Pancreas (tissue), 10 donors: ENCODE results near the gene DOCK10. TPM values are rescaled to one million over a fixed set of nuclear protein-coding genes. Genes with fewer than 3 reads are reported as not detected.

Experiments
- ATAC-seq, 4 donors: fragments of 200-7000 bp; cut with Tn5 transposase; one replicate each; pipeline versions ENCODE4 v1.8.0 to v1.9.1; 2020; ENCODE audit warnings: mild to moderate bottlenecking in 4 of 4, moderate library complexity in 4 of 4
- DNase-seq, 6 donors: peaks; one replicate each; pipeline ENCODE4 v3.0.0-alpha.2; 2020
- FAIRE-seq: peaks from 2 replicates; lab custom pipeline; 2012; peaks lifted over from hg19 to GRCh38; lab: Jason Lieb, UNC
- H3K27ac ChIP-seq, 4 donors: fragments of 200-600 bp; sonication (generic); 1 replicate in 3 of 4; 2 replicates in 1 of 4; pipeline versions ENCODE4 v1.5.0 to v1.8.0; 2020
- H3K27me3 ChIP-seq, 4 donors: fragments of 200-600 bp; one replicate each; pipeline ENCODE4 v1.8.0; 2021
- H3K36me3 ChIP-seq, 3 donors: fragments of 200-600 bp; sonication (generic) in 1 of 3; one replicate each; pipeline versions ENCODE4 v1.5.0 to v1.8.0; 2020 to 2021
- H3K4me1 ChIP-seq, 3 donors: fragments of 200-600 bp; one replicate each; pipeline ENCODE4 v1.8.0; 2021
- H3K4me3 ChIP-seq, 4 donors: fragments of 200-600 bp; sonication (generic) in 2 of 4; one replicate each; pipeline versions ENCODE4 v1.5.0 to v1.8.0; 2020 to 2021
- H3K9me3 ChIP-seq, 4 donors: fragments of 200-600 bp; one replicate each; pipeline ENCODE4 v1.8.0; 2021
- WGBS, 2 donors: extraction: QIAGEN DNeasy Blood & Tissue Kit; methylation state at CpG; one replicate each; pipeline ENCODE4 v1.1.7; 2013; 5-methylcytosine and 5-hydroxymethylcytosine counted together
- intact Hi-C, 3 donors: fragments of 100-400 bp; cut with DNase I; formaldehyde crosslinking; loops; one replicate each; pipeline versions ENCODE4 v1.11.1 to v1.14.2; 2022
- polyA plus RNA-seq, 2 donors: library from polyadenylated mRNA; stranded (reverse); fragments of 200-250 nt; gene quantifications; one replicate each; pipeline ENCODE4 v1.2.3, GENCODE V29; 2013
- total RNA-seq, 6 donors: library from RNA; stranded (reverse); fragmentation: NEBNext Ultra II Directional in 4 of 6; extraction: Animal tissue kit (Norgen Biotek cat#: 25700) in 4 of 6; gene quantifications; one replicate each; pipeline versions ENCODE4 v1.2.1 to v1.2.4, GENCODE V29; 2021 to 2023
- TF ChIP-seq, protein P1 (sequence below), 4 donors: fragments of 200-600 bp; sonication (generic) in 3 of 4; IDR thresholded peaks; one replicate each; pipeline versions ENCODE4 v1.5.0 to v1.8.0; 2021; ENCODE audit warnings: antibody characterized with exemption in 4 of 4
- donor health status: healthy with polysubstance abuse.
- donor health status: DM: no; HTN: no; CAD: no; lungs with moderate emphysema.
- donor health status: DM: no; HTN: no; CAD: no.
- donor health status: control.
- donor health status: control.
- donor health status: Bipolar disorder and iron deficiency.
- donor health status: DM: yes; HTN: yes; CAD: no.
- donor health status: DM: no; HTN: no; CAD: no.
- donor health status: DM: no; HTN: no; CAD: no.
- donor health status: DM: yes; HTN: yes; CAD: no.

The DOCK10 gene
- total and polyA plus RNA-seq, 8 donors = 0.95 to 16.3 (median 2.7) TPM

- Histone ChIP-seq H3K27me3 (no peaks in the 10 kb centered on the region), H3K27ac (no peak overlapping the region), H3K4me1 (no peaks in the 10 kb centered on the region), H3K36me3 (no peaks in the 10 kb centered on the region), H3K9me3 (no peaks in the 10 kb centered on the region), H3K4me3 (no peak overlapping the region)
- TF ChIP-seq, protein P1, sequence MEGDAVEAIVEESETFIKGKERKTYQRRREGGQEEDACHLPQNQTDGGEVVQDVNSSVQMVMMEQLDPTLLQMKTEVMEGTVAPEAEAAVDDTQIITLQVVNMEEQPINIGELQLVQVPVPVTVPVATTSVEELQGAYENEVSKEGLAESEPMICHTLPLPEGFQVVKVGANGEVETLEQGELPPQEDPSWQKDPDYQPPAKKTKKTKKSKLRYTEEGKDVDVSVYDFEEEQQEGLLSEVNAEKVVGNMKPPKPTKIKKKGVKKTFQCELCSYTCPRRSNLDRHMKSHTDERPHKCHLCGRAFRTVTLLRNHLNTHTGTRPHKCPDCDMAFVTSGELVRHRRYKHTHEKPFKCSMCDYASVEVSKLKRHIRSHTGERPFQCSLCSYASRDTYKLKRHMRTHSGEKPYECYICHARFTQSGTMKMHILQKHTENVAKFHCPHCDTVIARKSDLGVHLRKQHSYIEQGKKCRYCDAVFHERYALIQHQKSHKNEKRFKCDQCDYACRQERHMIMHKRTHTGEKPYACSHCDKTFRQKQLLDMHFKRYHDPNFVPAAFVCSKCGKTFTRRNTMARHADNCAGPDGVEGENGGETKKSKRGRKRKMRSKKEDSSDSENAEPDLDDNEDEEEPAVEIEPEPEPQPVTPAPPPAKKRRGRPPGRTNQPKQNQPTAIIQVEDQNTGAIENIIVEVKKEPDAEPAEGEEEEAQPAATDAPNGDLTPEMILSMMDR (IDR thresholded peaks at IDR 0.05) = no peak
- 9 to 16% methylated on average over 1 of the region's 1 CpG for WGBS, 2 donors
- intact Hi-C loops = no loop called here
- ATAC-seq (no peak), DNase-seq (no peak), FAIRE-seq (no peak)
Measured at GRCh38 chr2:224799691-224800090, 242.6 kb downstream of the DOCK10 start.

DNA sequence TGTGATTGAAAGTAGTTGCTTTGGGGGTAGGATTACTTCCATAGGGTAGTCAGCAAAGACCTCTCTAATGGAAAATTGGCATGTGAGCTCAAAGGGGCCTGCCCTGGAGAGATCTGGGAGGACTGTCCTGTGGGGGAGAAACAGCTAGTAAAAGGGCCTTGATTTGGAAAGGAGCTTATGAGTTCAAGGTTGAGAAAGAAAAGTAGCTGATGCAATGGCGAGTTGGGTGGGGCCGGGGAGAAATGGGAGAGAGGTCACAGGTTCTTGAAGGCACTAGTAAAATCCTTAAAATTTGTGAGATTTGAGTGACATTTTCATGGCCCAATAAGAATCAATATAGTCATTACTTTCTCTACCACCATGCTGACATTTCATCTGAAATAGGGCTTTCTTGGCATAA is 244.1 kb downstream of the DOCK10 start:
- TF ChIP-seq, protein P1 (IDR thresholded peaks at IDR 0.05) = no peak
- DNase-seq (no peak), FAIRE-seq (no peak), ATAC-seq (no peak)
- Histone ChIP-seq H3K9me3 (no peaks in the 10 kb centered on the region), H3K27ac (no peak overlapping the region), H3K4me1 (no peaks in the 10 kb centered on the region), H3K27me3 (no peaks in the 10 kb centered on the region), H3K4me3 (no peak overlapping the region), H3K36me3 (no peaks in the 10 kb centered on the region)
- 88 to 89% methylated on average over 2 of the region's 2 CpGs for WGBS, 2 donors
- intact Hi-C loops = no loop called here

DNA sequence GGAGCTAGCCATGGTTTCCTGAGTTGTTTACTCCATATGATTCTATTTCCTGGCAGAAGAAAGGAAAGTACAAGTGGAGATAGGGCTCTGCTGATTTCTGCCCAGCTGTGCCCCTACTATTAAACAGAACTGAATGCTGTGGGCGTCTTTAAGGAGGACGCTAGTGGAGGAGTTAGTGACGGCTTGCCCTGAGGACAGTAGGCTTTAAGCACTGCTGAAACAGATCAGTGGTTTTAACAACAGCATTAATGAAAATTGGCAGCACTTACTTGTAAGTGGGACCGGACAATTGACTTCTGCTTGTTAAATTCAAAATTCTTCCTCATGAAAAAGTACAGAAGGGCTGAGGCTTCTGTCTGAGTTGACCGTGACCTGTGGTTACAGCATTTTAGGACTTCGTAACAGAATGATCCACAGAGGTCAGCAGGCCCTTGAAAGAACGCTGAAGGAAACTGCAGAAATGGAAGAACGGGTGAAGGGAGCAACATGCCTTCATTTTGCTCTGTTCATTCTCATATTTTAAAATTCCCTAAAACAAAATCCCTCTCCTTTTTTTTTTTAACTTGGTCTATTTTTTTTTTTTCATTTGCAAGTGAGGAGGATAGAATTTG is 245.5 kb downstream of the DOCK10 start:
- intact Hi-C loops = no loop called here
- TF ChIP-seq, protein P1 (IDR thresholded peaks at IDR 0.05) = no peak
- FAIRE-seq (no peak), ATAC-seq (no peak), DNase-seq (no peak)
- WGBS, 2 donors = 70 to 78% methylated on average over 8 of the region's 8 CpGs
- no peak overlapping the region for H3K4me3 ChIP-seq
- no peaks in the 10 kb centered on the region for H3K27me3 ChIP-seq
- no peaks in the 10 kb centered on the region for H3K36me3 ChIP-seq
- H3K9me3 ChIP-seq = no peaks in the 10 kb centered on the region
- no peak overlapping the region for H3K27ac ChIP-seq
- H3K4me1 ChIP-seq = no peaks in the 10 kb centered on the region

GRCh38 chr2:224793946-224794345 is 248.3 kb downstream of the DOCK10 start:
- WGBS, 2 donors = 44 to 51% methylated on average over 3 of the region's 3 CpGs
- ATAC-seq (peak in 3 of 4 donors; percentile 42 to 59 (median 45)), FAIRE-seq (no peak)

GRCh38 chr2:224786848-224787247 is 255.4 kb downstream of the DOCK10 start:
- no peak for DNase-seq
- H3K4me1 ChIP-seq = no peaks in the 10 kb centered on the region
- TF ChIP-seq, protein P1 (IDR thresholded peaks at IDR 0.05) = no peak
- 84 to 93% methylated on average over 7 of the region's 7 CpGs for WGBS, 2 donors
- FAIRE-seq = no peak
- no peak overlapping the region for H3K4me3 ChIP-seq
- intact Hi-C loops = no loop called here
- H3K9me3 ChIP-seq = no peaks in the 10 kb centered on the region
- no peaks in the 10 kb centered on the region for H3K27me3 ChIP-seq
- no peak for ATAC-seq
- H3K36me3 ChIP-seq = no peaks in the 10 kb centered on the region
- no peak overlapping the region for H3K27ac ChIP-seq

More at GRCh38 chr2:224793946-224794345, 248.3 kb downstream of the DOCK10 start:
- no peak for DNase-seq
- H3K27me3 ChIP-seq = no peaks in the 10 kb centered on the region
- TF ChIP-seq, protein P1 (IDR thresholded peaks at IDR 0.05) = no peak
- H3K36me3 ChIP-seq = no peaks in the 10 kb centered on the region
- no peak overlapping the region for H3K4me3 ChIP-seq
- no peaks in the 10 kb centered on the region for H3K9me3 ChIP-seq
- intact Hi-C loops = no loop called here
- no peaks in the 10 kb centered on the region for H3K4me1 ChIP-seq
- H3K27ac ChIP-seq = no peak overlapping the region
